Measurements from ENCODE around the gene C8A. TPM values are rescaled to one million over a fixed set of nuclear protein-coding genes. Genes with fewer than 3 reads are reported as not detected.
A peak's percentile ranks its signal among the peaks of the same experiment; 100 is the strongest.

The C8A gene
- total RNA-seq, 6 donors from 2014 or later, result 0.09 TPM; not detected in 5

GRCh38 chr1:56816264-56816663, 38.3 kb upstream of the C8A start:
- Histone ChIP-seq H3K4me3 (no peak overlapping the region), H3K4me1 (peaks cover 5 to 8% (median 6%) of the 10 kb centered on the region in 4 donors), H3K36me3 (no peaks in the 10 kb centered on the region), H3K9me3 (no peaks in the 10 kb centered on the region), H3K27ac (no peak overlapping the region), H3K27me3 (no peaks in the 10 kb centered on the region)
- TF ChIP-seq POLR2AphosphoS5 (IDR thresholded peaks at IDR 0.05) (no peak), POLR2A (IDR thresholded peaks at IDR 0.05) (no peak), CTCF (IDR thresholded peaks at IDR 0.05) (no peak), EP300 (IDR thresholded peaks at IDR 0.05) (no peak)
- no peak for DNase-seq
- 63 to 69% methylated on average over 1 of the region's 1 CpG for WGBS, 2 donors
- ATAC-seq (ENCODE audit: low FRiP score in 2 of 2), result no peak

GRCh38 chr1:56816909-56817308, 37.7 kb upstream of the C8A start:
- Histone ChIP-seq H3K27me3 (no peaks in the 10 kb centered on the region), H3K4me3 (no peak overlapping the region), H3K36me3 (no peaks in the 10 kb centered on the region), H3K27ac (no peak overlapping the region), H3K4me1 (peaks cover 5 to 9% (median 8%) of the 10 kb centered on the region in 4 donors), H3K9me3 (no peaks in the 10 kb centered on the region)
- TF ChIP-seq EP300 (IDR thresholded peaks at IDR 0.05) (no peak), POLR2A (IDR thresholded peaks at IDR 0.05) (no peak), POLR2AphosphoS5 (IDR thresholded peaks at IDR 0.05) (no peak), CTCF (IDR thresholded peaks at IDR 0.05) (no peak)
- 57 to 62% methylated on average over 4 of the region's 4 CpGs for WGBS, 2 donors
- DNase-seq (no peak), ATAC-seq (ENCODE audit: low FRiP score in 2 of 2) (no peak)

GRCh38 chr1:56817716-56818463, 36.7 kb upstream of the C8A start:
- Histone ChIP-seq H3K4me3 (no peak overlapping the region), H3K27ac (peak overlapping the region in 2 of 4 donors; percentile 39 to 53), H3K36me3 (no peaks in the 10 kb centered on the region), H3K4me1 (peaks cover 5 to 9% (median 8%) of the 10 kb centered on the region in 4 donors), H3K27me3 (no peaks in the 10 kb centered on the region), H3K9me3 (no peaks in the 10 kb centered on the region)
- 70 to 80% methylated on average over 6 of the region's 6 CpGs for WGBS, 2 donors
- no peak for TF ChIP-seq EP300 (IDR thresholded peaks at IDR 0.05)
- no peak for TF ChIP-seq POLR2AphosphoS5 (IDR thresholded peaks at IDR 0.05)
- no peak for TF ChIP-seq CTCF (IDR thresholded peaks at IDR 0.05)
- no peak for TF ChIP-seq POLR2A (IDR thresholded peaks at IDR 0.05)
- DNase-seq (no peak), ATAC-seq (ENCODE audit: low FRiP score in 2 of 2) (no peak)

- no peaks in the 10 kb centered on the region for H3K27me3 ChIP-seq
- H3K9me3 ChIP-seq, result no peaks in the 10 kb centered on the region
- no peaks in the 10 kb centered on the region for H3K36me3 ChIP-seq
- H3K4me3 ChIP-seq, result peak within 1 kb of the TSS in 1 of 4 donors; percentile 5
- peak in 1 of 2 donors; percentile 84 for DNase-seq
- no peak for TF ChIP-seq POLR2A (IDR thresholded peaks at IDR 0.05)
- TF ChIP-seq CTCF (IDR thresholded peaks at IDR 0.05), result no peak
- no peak for TF ChIP-seq POLR2AphosphoS5 (IDR thresholded peaks at IDR 0.05)
- TF ChIP-seq EP300 (IDR thresholded peaks at IDR 0.05), result no peak
- H3K4me1 ChIP-seq, result peaks cover 5 to 9% (median 8%) of the 10 kb centered on the region in 4 donors
- WGBS, 2 donors, result 51 to 68% methylated on average over 3 to 10 of the region's 10 CpGs
- peak within 1 kb of the TSS in 3 of 4 donors; percentile 6 to 53 (median 39) for H3K27ac ChIP-seq
- ATAC-seq (ENCODE audit: low FRiP score in 2 of 2), result peak; percentile 32 to 60
These were observed 35.2 kb upstream of the C8A start, which contains the start of gene FYB2 for GRCh38 chr1:56819387-56819899. TSS of gene FYB2 (minus strand) at chr1:56819404. CDS start at chr1:56819290, 114 bp downstream.
